H9 (cell line): ENCODE measurements around the gene SCFD2. TPM values are rescaled to one million over a fixed set of nuclear protein-coding genes. Genes with fewer than 3 reads are reported as not detected.

ENCODE experiments used
- DNase-seq: peaks from one replicate; pipeline ENCODE4 v3.0.0-alpha.2; 2017
- H2AFZ ChIP-seq: one replicate; pipeline ENCODE4 v1.6.1; 2013; ENCODE audit warnings: mild to moderate bottlenecking, low read length, control low read depth, moderate library complexity
- H2AK5ac ChIP-seq: 2 replicates; pipeline ENCODE4 v1.6.1; 2013; ENCODE audit warnings: low read length, control low read depth, mixed read lengths; ENCODE audit not compliant: insufficient read length
- H2BK120ac ChIP-seq: one replicate; pipeline ENCODE4 v1.6.1; 2013; ENCODE audit warnings: low read depth, mild to moderate bottlenecking, low read length, control low read depth, inconsistent platforms; ENCODE audit not compliant: poor library complexity, severe bottlenecking
- H2BK12ac ChIP-seq: 2 replicates; pipeline ENCODE4 v1.6.1; 2013; ENCODE audit warnings: low read length, control low read depth, mixed read lengths, low read depth; ENCODE audit not compliant: insufficient read length
- H2BK15ac ChIP-seq: 2 replicates; pipeline ENCODE4 v1.6.1; 2013; ENCODE audit warnings: low read depth, low read length, control low read depth
- H2BK20ac ChIP-seq: one replicate; pipeline ENCODE4 v1.6.1; 2013; ENCODE audit warnings: low read depth, mild to moderate bottlenecking, low read length, control low read depth, inconsistent platforms; ENCODE audit not compliant: poor library complexity, severe bottlenecking
- H2BK5ac ChIP-seq: 2 replicates; pipeline ENCODE4 v1.6.1; 2013; ENCODE audit warnings: low read length, control low read depth, mixed read lengths; ENCODE audit not compliant: insufficient read length
- H3K14ac ChIP-seq: 2 replicates; pipeline ENCODE4 v1.6.1; 2013; ENCODE audit warnings: low read length, control low read depth; ENCODE audit not compliant: insufficient read depth
- H3K18ac ChIP-seq: 2 replicates; pipeline ENCODE4 v1.6.1; 2013; ENCODE audit warnings: low read depth, mild to moderate bottlenecking, mixed read lengths, low read length, control low read depth; ENCODE audit not compliant: insufficient read length
- H3K23ac ChIP-seq: 2 replicates; pipeline ENCODE4 v1.6.1; 2013; ENCODE audit warnings: low read length, control low read depth, mixed read lengths, low read depth; ENCODE audit not compliant: insufficient read length
- H3K23me2 ChIP-seq: 2 replicates; pipeline ENCODE4 v1.6.1; 2013; ENCODE audit warnings: low read depth, mild to moderate bottlenecking, mixed read lengths, low read length, control low read depth; ENCODE audit not compliant: insufficient read length, poor library complexity, severe bottlenecking
- H3K27ac ChIP-seq: 2 replicates; pipeline ENCODE4 v1.5.1; 2013; ENCODE audit warnings: low read length, control low read depth, mixed read lengths, low read depth; ENCODE audit not compliant: insufficient read length
- H3K27me3 ChIP-seq: 2 replicates; pipeline ENCODE4 v1.6.1; 2013; ENCODE audit warnings: low read length, control low read depth, inconsistent platforms; ENCODE audit not compliant: insufficient read depth
- H3K4ac ChIP-seq: 2 replicates; pipeline ENCODE4 v1.6.1; 2013; ENCODE audit warnings: low read depth, mild to moderate bottlenecking, control low read depth, inconsistent platforms, low read length, moderate library complexity
- H3K4me1 ChIP-seq: 2 replicates; pipeline ENCODE4 v1.6.1; 2013; ENCODE audit warnings: low read length, control low read depth, inconsistent platforms; ENCODE audit not compliant: insufficient read depth
- H3K4me2 ChIP-seq: 2 replicates; pipeline ENCODE4 v1.6.1; 2013; ENCODE audit warnings: low read length, control low read depth, mixed read lengths; ENCODE audit not compliant: insufficient read length, insufficient read depth
- H3K56ac ChIP-seq: 2 replicates; pipeline ENCODE4 v1.6.1; 2013; ENCODE audit warnings: low read depth, mild to moderate bottlenecking, mixed read lengths, low read length, control low read depth; ENCODE audit not compliant: insufficient read length
- H3K79me1 ChIP-seq: 2 replicates; pipeline ENCODE4 v1.6.1; 2013; ENCODE audit warnings: low read depth, mild to moderate bottlenecking, moderate library complexity, low read length, control low read depth, inconsistent platforms; ENCODE audit not compliant: insufficient read depth, poor library complexity, severe bottlenecking
- H3K79me2 ChIP-seq: 2 replicates; pipeline ENCODE4 v1.6.1; 2013; ENCODE audit warnings: low read length, control low read depth, inconsistent platforms; ENCODE audit not compliant: insufficient read depth
- H3K9ac ChIP-seq: 2 replicates; pipeline ENCODE4 v1.6.1; 2013; ENCODE audit warnings: low read length, control low read depth, mixed read lengths; ENCODE audit not compliant: insufficient read length; ENCODE audit errors: extremely low read depth
- H3K9me3 ChIP-seq: one replicate; pipeline ENCODE4 v1.6.1; 2013; ENCODE audit warnings: low read depth, low read length, inconsistent platforms; ENCODE audit not compliant: control insufficient read depth
- H3T11ph ChIP-seq: one replicate; pipeline ENCODE4 v1.6.1; 2013; ENCODE audit warnings: mild to moderate bottlenecking, low read length, control low read depth, inconsistent platforms
- H4K20me1 ChIP-seq: one replicate; pipeline ENCODE4 v1.6.1; 2013; ENCODE audit not compliant: control insufficient read depth, insufficient read length, insufficient read depth
- H4K5ac ChIP-seq: 2 replicates; pipeline ENCODE4 v1.6.1; 2013; ENCODE audit warnings: low read depth, mild to moderate bottlenecking, mixed read lengths, low read length, control low read depth; ENCODE audit not compliant: insufficient read length
- H4K8ac ChIP-seq: replicated peaks from 2 replicates; pipeline ENCODE4 v1.6.1; 2013; ENCODE audit warnings: low read length, control low read depth, mixed read lengths, low read depth; ENCODE audit not compliant: insufficient read length
- H4K91ac ChIP-seq: 2 replicates; pipeline ENCODE4 v1.6.1; 2013; ENCODE audit warnings: low read depth, mild to moderate bottlenecking, moderate library complexity, mixed read lengths, low read length, control low read depth; ENCODE audit not compliant: insufficient read length
- H3K27ac Mint-ChIP-seq, 3 experiments: 2 replicates in 2 of 3; 3 replicates in 1 of 3; pipeline ENCODE4 v1.8.0; 2020 to 2021; ENCODE audit warnings: mixed read lengths in 3 of 3, mild to moderate bottlenecking in 1 of 3, moderate library complexity in 1 of 3
- H3K27me3 Mint-ChIP-seq: 2 replicates; pipeline ENCODE4 v1.8.0; 2021; ENCODE audit warnings: low read depth, mild to moderate bottlenecking, moderate library complexity, mixed read lengths
- H3K36me3 Mint-ChIP-seq, 3 experiments: 2 replicates in 2 of 3; 3 replicates in 1 of 3; pipeline ENCODE4 v1.8.0; 2020 to 2021; ENCODE audit warnings: low read depth in 3 of 3, mixed read lengths in 3 of 3; ENCODE audit not compliant: insufficient read depth in 1 of 3
- H3K4me1 Mint-ChIP-seq, 2 experiments: 2 replicates each; pipeline ENCODE4 v1.8.0; 2020; ENCODE audit warnings: mixed read lengths in 2 of 2
- H3K4me3 Mint-ChIP-seq, 2 experiments: 2 replicates in 1 of 2; 3 replicates in 1 of 2; pipeline ENCODE4 v1.8.0; 2020 to 2021; ENCODE audit warnings: mild to moderate bottlenecking in 2 of 2, mixed read lengths in 2 of 2, moderate library complexity in 1 of 2
- H3K9me3 Mint-ChIP-seq, 2 experiments: 2 replicates in 1 of 2; 3 replicates in 1 of 2; pipeline ENCODE4 v1.8.0; 2020; ENCODE audit warnings: mild to moderate bottlenecking in 2 of 2, mixed read lengths in 2 of 2, moderate library complexity in 1 of 2
- WGBS: extraction: QIAGEN DNeasy Blood & Tissue Kit; methylation state at CpG from one replicate; pipeline ENCODE4 v1.1.7; 2013; ENCODE audit warnings: missing lambda C conversion rate, low lambda C conversion rate, mixed read lengths; ENCODE audit not compliant: insufficient read length; ENCODE audit errors: extremely low coverage; 5-methylcytosine and 5-hydroxymethylcytosine counted together
- total RNA-seq: library from RNA; stranded (reverse); gene quantifications from 2 replicates; pipeline ENCODE4 v1.2.1, GENCODE V29; 2021
- TF ChIP-seq, protein P1 (sequence below): fragments of 200-600 bp; sonication (generic); conservative IDR thresholded peaks from 3 replicates; pipeline ENCODE4 v1.8.0; 2021; ENCODE audit warnings: antibody characterized with exemption, mild to moderate bottlenecking

The SCFD2 gene
- total RNA-seq, 1 experiment from 2014 or later: 10.1 TPM

DNA sequence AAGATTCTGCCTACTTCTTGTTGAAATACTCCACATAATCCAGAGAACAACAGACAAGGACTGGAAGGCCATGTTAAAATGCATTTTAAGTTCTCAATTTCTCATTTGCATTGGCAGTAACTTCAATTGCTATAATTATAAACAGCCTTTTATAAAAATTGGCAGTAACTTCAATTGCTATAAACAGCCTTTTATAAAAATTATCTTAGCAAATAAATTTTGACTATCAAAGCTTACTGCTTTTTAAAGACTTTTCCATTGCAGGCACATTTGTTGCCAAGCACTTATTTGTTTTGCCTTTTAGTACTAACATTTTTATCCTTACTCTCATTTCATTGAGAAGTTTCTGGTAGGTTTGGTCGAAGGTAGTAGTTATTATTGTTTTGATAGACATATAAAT, 17.8 kb downstream of the SCFD2 start:
- Histone ChIP-seq H4K91ac (no peak overlapping the region), H2BK12ac (no peak overlapping the region), H3K9ac (no peak overlapping the region), H3K23ac (no peak overlapping the region), H3K79me1 (no peaks in the 10 kb centered on the region), H2BK5ac (no peak overlapping the region), H3K18ac (no peak overlapping the region), H2AK5ac (no peak overlapping the region), H3K79me2 (no peaks in the 10 kb centered on the region), H4K8ac (no peak overlapping the region), H2BK15ac (no peak overlapping the region), H2AFZ (no peak overlapping the region), H3K27ac (no peak overlapping the region), H3K56ac (no peak overlapping the region), H2BK120ac (no peak overlapping the region), H3T11ph (no peak overlapping the region), H4K20me1 (no peaks in the 10 kb centered on the region), H3K9me3 (no peaks in the 10 kb centered on the region), H3K4ac (no peak overlapping the region), H2BK20ac (no peak overlapping the region), H3K4me1 (no peaks in the 10 kb centered on the region), H3K23me2 (no peaks in the 10 kb centered on the region), H3K4me2 (no peak overlapping the region), H4K5ac (no peak overlapping the region), H3K14ac (no peak overlapping the region), H3K27me3 (no peaks in the 10 kb centered on the region)
- no peaks in the 10 kb centered on the region for H3K4me1 Mint-ChIP-seq
- WGBS: no CpG with 5 or more reads among the region's 1 CpG
- peaks cover 2 to 5% (median 4%) of the 10 kb centered on the region in 3 experiments; a peak in 6 of 7 replicates for H3K36me3 Mint-ChIP-seq
- no peak for DNase-seq
- no peak overlapping the region for H3K27ac Mint-ChIP-seq
- H3K27me3 Mint-ChIP-seq: peaks cover 4% of the 10 kb centered on the region
- TF ChIP-seq, protein P1, sequence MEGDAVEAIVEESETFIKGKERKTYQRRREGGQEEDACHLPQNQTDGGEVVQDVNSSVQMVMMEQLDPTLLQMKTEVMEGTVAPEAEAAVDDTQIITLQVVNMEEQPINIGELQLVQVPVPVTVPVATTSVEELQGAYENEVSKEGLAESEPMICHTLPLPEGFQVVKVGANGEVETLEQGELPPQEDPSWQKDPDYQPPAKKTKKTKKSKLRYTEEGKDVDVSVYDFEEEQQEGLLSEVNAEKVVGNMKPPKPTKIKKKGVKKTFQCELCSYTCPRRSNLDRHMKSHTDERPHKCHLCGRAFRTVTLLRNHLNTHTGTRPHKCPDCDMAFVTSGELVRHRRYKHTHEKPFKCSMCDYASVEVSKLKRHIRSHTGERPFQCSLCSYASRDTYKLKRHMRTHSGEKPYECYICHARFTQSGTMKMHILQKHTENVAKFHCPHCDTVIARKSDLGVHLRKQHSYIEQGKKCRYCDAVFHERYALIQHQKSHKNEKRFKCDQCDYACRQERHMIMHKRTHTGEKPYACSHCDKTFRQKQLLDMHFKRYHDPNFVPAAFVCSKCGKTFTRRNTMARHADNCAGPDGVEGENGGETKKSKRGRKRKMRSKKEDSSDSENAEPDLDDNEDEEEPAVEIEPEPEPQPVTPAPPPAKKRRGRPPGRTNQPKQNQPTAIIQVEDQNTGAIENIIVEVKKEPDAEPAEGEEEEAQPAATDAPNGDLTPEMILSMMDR: no peak
- peaks cover 4 to 11% of the 10 kb centered on the region in 2 experiments; a peak in 3 of 5 replicates for H3K9me3 Mint-ChIP-seq
- H3K4me3 Mint-ChIP-seq: no peak overlapping the region
